ENCODE results near the gene PRKN.

GRCh38 chr6:161745128-161745527, 982.4 kb downstream of the PRKN start:
- no peak for TF ChIP-seq CTCF (IDR thresholded peaks at IDR 0.05)
- TF ChIP-seq ZFX (IDR thresholded peaks at IDR 0.05; ENCODE audit: borderline replicate concordance), result no peak

Measured in 22Rv1 (cell line).